ENCODE data around the gene SRBD1. TPM values are rescaled to one million over a fixed set of nuclear protein-coding genes. Genes with fewer than 3 reads are reported as not detected.

SRBD1 gene
- polyA plus RNA-seq, 1 donor from 2014 or later = 5.3 TPM

- Histone ChIP-seq H2AFZ (ENCODE audit: low read depth, low read length) (no peak overlapping the region), H3K9me2 (ENCODE audit: insufficient read depth, low read length) (no peaks in the 10 kb centered on the region), H3K4me2 (ENCODE audit: low read length) (no peak overlapping the region), H3K9ac (ENCODE audit: low read length) (no peak overlapping the region), H3K4me3 (ENCODE audit: low read length) (no peak overlapping the region), H3K79me2 (replicated peaks; ENCODE audit: insufficient read depth, low read length) (no peaks in the 10 kb centered on the region), H3F3A (ENCODE audit: insufficient read depth, low read length, poor library complexity, severe bottlenecking) (no peaks in the 10 kb centered on the region), H3K27me3 (ENCODE audit: insufficient read depth, low read depth, low read length) (no peaks in the 10 kb centered on the region), H3K9me3 (ENCODE audit: low read length) (no peaks in the 10 kb centered on the region), H4K20me1 (ENCODE audit: insufficient read depth) (no peaks in the 10 kb centered on the region), H3K27ac (ENCODE audit: low read length) (no peak overlapping the region), H3K36me3 (ENCODE audit: insufficient read depth, low read length) (no peaks in the 10 kb centered on the region)
- no peak for TF ChIP-seq EP300 (conservative IDR thresholded peaks at IDR 0.05; ENCODE audit: poor library complexity, severe bottlenecking)
- no peak for TF ChIP-seq RAD21 (conservative IDR thresholded peaks at IDR 0.05)
- no peak for TF ChIP-seq CTCF (IDR thresholded peaks at IDR 0.05; ENCODE audit: poor library complexity, severe bottlenecking)
- no peak for TF ChIP-seq SMC3 (conservative IDR thresholded peaks at IDR 0.05; ENCODE audit: poor library complexity)
- no peak for TF ChIP-seq TAF1 (IDR thresholded peaks at IDR 0.05; ENCODE audit: low read depth)
- no peak for TF ChIP-seq REST (IDR thresholded peaks at IDR 0.05; ENCODE audit: borderline replicate concordance)
- TF ChIP-seq EZH2 (IDR thresholded peaks at IDR 0.05; ENCODE audit: borderline replicate concordance, insufficient read depth, low read length, poor library complexity, severe bottlenecking) = no peak
- TF ChIP-seq POLR2AphosphoS5 (IDR thresholded peaks at IDR 0.05) = no peak
- no peak for TF ChIP-seq MXI1 (conservative IDR thresholded peaks at IDR 0.05; ENCODE audit: poor library complexity, severe bottlenecking)
Observed at GRCh38 chr2:45458909-45459563, 152.0 kb downstream of the SRBD1 start.

- Histone ChIP-seq H3F3A (ENCODE audit: insufficient read depth, low read length, poor library complexity, severe bottlenecking) (no peaks in the 10 kb centered on the region), H3K27ac (ENCODE audit: low read length) (no peak overlapping the region), H3K4me3 (ENCODE audit: low read length) (no peak overlapping the region), H3K79me2 (replicated peaks; ENCODE audit: insufficient read depth, low read length) (no peaks in the 10 kb centered on the region), H2AFZ (ENCODE audit: low read depth, low read length) (no peak overlapping the region), H3K27me3 (ENCODE audit: insufficient read depth, low read depth, low read length) (no peaks in the 10 kb centered on the region), H4K20me1 (ENCODE audit: insufficient read depth) (no peaks in the 10 kb centered on the region), H3K9ac (ENCODE audit: low read length) (no peak overlapping the region), H3K9me2 (ENCODE audit: insufficient read depth, low read length) (no peaks in the 10 kb centered on the region), H3K9me3 (ENCODE audit: low read length) (no peaks in the 10 kb centered on the region), H3K4me2 (ENCODE audit: low read length) (no peak overlapping the region), H3K36me3 (ENCODE audit: insufficient read depth, low read length) (no peaks in the 10 kb centered on the region)
- no peak for TF ChIP-seq REST (IDR thresholded peaks at IDR 0.05; ENCODE audit: borderline replicate concordance)
- no peak for TF ChIP-seq CTCF (IDR thresholded peaks at IDR 0.05; ENCODE audit: poor library complexity, severe bottlenecking)
Observed at GRCh38 chr2:45457211-45457945, 153.7 kb downstream of the SRBD1 start.

Measured in neural cell (in vitro differentiated cells).